Epithelial cell of esophagus (primary cell): Measurements from ENCODE around the gene ARHGAP15.

Experiments
- DNase-seq: peaks from one replicate; pipeline ENCODE4 v3.0.0; 2010; ENCODE audit warnings: low read depth
- H3K4me3 ChIP-seq: 2 replicates; pipeline ENCODE4 v1.5.1; 2011; ENCODE audit warnings: mild to moderate bottlenecking, low read length, control low read depth
- TF ChIP-seq, protein P1 (sequence below): IDR thresholded peaks from 2 replicates; pipeline ENCODE4 v1.5.1; 2011; ENCODE audit warnings: low read depth, mild to moderate bottlenecking, low read length, control low read depth, inconsistent platforms; ENCODE audit not compliant: insufficient read depth; ENCODE audit errors: missing control alignments

The ARHGAP15 gene

DNA sequence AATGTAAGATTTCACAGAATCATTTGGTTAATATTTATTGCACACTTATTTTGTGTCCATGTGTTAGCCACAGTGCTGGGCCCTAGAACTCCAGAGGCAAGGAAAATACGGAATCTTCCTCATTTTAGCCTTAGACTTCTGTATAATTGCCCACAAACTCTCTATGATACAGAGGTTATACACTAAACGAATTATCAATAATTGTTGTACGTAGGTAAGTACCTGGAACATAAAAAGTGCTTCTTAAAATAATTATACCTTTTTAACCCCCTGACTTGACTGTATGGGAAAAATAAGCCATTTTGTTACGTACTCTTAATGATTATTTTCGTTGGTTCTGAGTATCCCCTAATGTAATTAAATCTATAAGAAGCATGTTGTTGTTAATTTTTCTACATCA is 119.4 kb downstream of the ARHGAP15 start:
- no peak for DNase-seq
- no peak overlapping the region for H3K4me3 ChIP-seq
- TF ChIP-seq, protein P1, sequence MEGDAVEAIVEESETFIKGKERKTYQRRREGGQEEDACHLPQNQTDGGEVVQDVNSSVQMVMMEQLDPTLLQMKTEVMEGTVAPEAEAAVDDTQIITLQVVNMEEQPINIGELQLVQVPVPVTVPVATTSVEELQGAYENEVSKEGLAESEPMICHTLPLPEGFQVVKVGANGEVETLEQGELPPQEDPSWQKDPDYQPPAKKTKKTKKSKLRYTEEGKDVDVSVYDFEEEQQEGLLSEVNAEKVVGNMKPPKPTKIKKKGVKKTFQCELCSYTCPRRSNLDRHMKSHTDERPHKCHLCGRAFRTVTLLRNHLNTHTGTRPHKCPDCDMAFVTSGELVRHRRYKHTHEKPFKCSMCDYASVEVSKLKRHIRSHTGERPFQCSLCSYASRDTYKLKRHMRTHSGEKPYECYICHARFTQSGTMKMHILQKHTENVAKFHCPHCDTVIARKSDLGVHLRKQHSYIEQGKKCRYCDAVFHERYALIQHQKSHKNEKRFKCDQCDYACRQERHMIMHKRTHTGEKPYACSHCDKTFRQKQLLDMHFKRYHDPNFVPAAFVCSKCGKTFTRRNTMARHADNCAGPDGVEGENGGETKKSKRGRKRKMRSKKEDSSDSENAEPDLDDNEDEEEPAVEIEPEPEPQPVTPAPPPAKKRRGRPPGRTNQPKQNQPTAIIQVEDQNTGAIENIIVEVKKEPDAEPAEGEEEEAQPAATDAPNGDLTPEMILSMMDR, result no peak

DNA sequence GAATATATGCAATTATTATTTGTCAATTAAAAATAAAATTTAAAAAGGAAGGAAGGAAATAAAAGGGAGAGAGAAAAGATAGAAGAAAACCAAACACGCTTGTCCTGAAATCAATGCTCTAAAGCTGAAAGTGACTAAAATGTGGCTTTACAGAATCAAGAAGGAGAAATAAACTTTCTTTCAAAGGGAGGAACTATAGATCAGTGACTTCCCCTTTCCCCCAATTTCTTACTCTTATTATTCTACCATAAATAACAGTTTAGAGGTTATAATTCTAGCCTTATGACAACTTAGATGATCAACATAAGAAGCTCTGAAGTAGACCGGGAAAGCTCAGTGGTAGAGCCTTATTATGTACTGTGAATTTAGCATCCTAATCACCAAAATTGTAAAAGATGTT is 122.5 kb downstream of the ARHGAP15 start:
- no peak overlapping the region for H3K4me3 ChIP-seq
- DNase-seq, result no peak
- TF ChIP-seq, protein P1, result no peak

DNA sequence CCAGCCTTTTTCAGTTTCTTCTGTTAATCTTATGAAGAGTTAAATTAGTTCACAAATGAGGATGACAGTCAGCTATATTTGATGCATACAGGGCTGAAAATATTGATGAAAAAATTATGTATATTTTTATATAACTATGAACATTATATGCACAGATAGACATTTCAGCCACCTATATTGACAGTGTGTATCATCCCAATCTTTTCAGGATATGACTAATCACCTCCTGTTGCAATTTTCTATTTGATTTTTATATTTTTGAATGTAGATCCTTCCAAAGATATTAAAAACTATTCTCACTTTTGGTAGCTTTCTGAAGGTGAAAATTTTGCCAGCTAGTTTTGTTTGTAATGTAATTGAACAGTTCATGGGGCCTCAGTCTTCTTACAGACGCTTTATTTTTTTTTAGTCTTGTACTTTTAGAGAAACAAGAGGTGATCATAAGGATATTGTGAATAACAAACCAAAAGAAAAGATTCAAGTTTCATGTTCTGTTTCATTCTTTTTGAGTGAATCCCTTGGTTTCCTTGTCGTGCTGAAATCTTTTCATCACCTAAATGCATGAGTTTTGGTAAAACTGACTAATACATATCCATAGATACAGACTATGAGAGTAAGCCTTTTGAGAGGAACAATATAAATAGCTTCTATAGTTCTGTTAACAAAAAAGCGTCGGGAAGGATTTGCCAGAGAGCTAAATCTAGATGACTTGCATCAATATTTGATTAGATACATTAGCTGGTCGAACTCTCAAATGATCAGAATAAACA is 123.1 kb downstream of the ARHGAP15 start:
- peak; percentile 9 for DNase-seq
- H3K4me3 ChIP-seq, result no peak overlapping the region
- TF ChIP-seq, protein P1, result no peak

DNA sequence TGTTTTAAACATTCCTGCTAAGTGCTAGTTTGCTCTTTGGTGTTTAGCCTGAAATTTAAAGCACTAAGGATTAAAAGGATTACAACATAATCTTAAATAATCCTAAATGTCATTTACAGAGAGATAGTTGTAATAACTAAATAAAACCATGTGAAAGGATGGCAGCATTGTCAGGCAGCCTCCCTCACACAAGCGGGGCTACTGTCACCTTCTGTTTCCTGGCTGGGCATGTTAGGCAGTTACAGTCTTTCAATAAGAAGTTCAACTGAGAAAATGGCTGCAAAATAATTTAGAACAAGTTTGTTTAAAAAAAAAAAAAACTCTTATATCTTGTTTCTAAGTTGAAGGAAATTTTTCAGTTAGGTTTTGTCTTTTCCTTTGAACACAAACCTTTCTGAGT is 124.9 kb downstream of the ARHGAP15 start:
- TF ChIP-seq, protein P1, result no peak
- H3K4me3 ChIP-seq, result no peak overlapping the region
- DNase-seq, result no peak

DNA sequence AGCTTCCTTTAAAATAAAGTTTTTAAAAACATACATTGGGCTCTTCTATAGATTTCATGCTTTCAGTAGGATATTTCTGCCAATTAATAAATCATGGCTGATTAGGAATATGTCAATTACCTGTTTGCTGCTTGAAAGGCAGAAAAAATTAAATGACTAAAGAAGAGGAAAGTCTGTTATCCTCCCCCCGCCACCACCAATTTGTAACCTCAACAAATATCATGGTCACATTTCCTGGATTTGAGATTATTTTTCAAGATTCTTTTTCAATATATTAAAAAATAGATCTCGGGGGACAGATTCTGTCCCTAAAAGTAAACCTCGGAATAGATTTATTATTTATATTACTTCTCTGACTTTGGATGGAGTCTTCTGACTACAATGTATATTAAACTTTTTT is 125.9 kb downstream of the ARHGAP15 start:
- TF ChIP-seq, protein P1, result no peak
- no peak for DNase-seq
- H3K4me3 ChIP-seq, result no peak overlapping the region

DNA sequence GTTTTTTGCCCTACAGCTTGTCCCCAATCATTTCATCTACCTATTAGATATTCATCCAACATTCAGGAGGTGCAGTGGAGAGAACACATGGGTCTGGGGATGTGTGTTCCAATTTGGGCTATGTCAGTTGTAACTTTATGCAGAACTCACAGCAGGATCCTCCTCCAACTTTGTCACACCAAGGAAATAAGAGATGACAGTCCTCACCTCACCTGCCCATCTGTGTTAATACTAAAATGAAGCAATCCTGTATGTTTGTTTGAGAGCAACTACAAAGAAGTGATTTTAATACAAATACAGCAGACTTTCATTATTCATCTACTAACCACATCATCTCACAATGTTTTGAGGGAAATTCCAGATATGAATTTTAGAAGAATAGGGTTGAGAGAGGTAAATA is 126.7 kb downstream of the ARHGAP15 start:
- no peak overlapping the region for H3K4me3 ChIP-seq
- TF ChIP-seq, protein P1, result no peak
- DNase-seq, result no peak
